KOPT-K1 (cell line): ENCODE results near the gene RABGAP1L.

Source experiments
- H3K27ac ChIP-seq: fragments of 200-600 bp; sonication (generic); 2 replicates; pipeline ENCODE4 v1.5.1; 2016; ENCODE audit warnings: antibody characterized with exemption, mild to moderate bottlenecking, low read depth, low read length; ENCODE audit not compliant: poor library complexity, severe bottlenecking
- H3K36me3 ChIP-seq: fragments of 200-600 bp; sonication (generic); 2 replicates; pipeline ENCODE4 v1.5.1; 2017; ENCODE audit warnings: antibody characterized with exemption, mild to moderate bottlenecking, low read length, moderate library complexity; ENCODE audit not compliant: insufficient read depth
- H3K9me3 ChIP-seq: fragments of 200-600 bp; sonication (generic); 2 replicates; pipeline ENCODE4 v1.5.1; 2017; ENCODE audit warnings: antibody characterized with exemption, low read length, mild to moderate bottlenecking; ENCODE audit not compliant: insufficient read depth, poor library complexity, severe bottlenecking

RABGAP1L gene

DNA sequence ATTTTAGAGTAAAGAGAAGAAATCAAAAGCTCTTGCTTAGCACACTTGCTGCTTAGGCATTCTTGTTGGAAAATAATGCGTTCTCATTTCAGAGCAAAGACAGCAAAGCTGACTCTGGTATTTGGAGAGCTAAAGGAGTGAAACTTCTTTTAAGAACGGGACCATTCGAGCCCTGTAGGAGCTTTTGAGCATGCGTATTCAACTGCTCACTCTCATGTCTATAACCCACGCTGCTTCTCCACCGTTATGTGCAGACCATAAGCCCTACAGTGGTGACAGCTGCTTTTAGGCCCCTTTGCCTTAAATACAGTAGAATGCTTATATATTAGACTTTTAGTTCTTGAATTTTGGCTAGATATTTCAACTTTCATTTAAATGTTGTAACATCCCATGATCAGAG is 626.2 kb downstream of the RABGAP1L start:
- no peak overlapping the region for H3K27ac ChIP-seq
- no peaks in the 10 kb centered on the region for H3K9me3 ChIP-seq
- H3K36me3 ChIP-seq = no peaks in the 10 kb centered on the region

DNA sequence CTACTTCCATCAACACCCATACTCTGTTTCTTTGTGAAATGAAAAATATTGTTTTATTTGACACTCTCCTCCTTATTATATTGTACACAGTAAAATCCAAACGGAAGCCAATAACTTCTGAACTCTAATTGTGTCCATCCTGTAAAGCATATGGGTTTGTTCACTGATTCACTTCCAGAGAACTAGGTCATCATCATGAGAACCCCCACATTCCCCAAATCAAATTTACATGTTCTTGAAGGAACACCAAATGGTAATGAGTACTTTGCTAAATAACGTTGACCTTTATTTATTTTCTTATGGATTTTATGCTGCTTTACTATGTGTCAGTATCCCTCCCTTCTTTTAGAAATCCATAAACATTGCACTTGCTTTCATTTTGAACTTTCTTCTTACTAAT is 627.0 kb downstream of the RABGAP1L start:
- no peak overlapping the region for H3K27ac ChIP-seq
- no peaks in the 10 kb centered on the region for H3K9me3 ChIP-seq

DNA sequence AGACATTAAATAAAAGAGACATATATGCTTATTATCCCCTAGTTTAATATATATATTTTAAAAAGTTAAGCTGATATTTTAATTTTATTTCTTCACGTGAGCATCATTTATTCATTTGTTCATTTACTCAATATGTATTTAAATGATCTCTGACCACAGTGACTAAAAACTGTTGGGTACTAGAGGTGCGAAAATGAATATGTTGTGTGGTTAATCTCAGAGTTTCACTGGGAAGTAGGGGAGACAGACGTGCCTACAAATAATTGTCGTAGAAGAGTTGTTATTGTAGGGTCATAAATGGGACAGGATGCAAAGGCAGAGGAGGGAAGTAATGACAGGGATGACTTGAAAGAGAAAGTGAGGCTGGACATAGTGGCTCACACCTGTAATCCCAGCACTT is 627.4 kb downstream of the RABGAP1L start:
- no peaks in the 10 kb centered on the region for H3K36me3 ChIP-seq
- no peak overlapping the region for H3K27ac ChIP-seq

More for the DNA sequence above, 627.0 kb downstream of the RABGAP1L start:
- no peaks in the 10 kb centered on the region for H3K36me3 ChIP-seq

DNA sequence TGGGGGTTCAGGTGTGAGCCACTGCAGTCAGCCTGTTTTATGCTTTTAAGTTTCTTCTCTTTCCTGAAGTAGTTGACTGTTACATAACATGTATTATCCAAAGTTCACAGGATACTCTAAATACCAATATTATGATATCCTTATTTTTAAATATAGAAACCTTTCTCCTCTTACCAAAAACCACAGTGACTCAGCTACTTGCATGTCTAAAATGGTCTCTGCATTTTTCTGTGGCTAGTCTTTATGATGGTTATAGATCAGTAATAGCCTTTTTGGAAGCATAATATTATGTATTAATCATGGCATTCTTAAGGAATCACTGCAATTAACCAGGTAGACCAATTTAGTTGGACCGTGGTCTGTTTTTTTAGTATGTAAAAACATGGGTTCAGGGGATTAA is 629.7 kb downstream of the RABGAP1L start:
- no peaks in the 10 kb centered on the region for H3K9me3 ChIP-seq
- no peaks in the 10 kb centered on the region for H3K36me3 ChIP-seq
- H3K27ac ChIP-seq = no peak overlapping the region

More for the DNA sequence above, 627.4 kb downstream of the RABGAP1L start:
- no peaks in the 10 kb centered on the region for H3K9me3 ChIP-seq

DNA sequence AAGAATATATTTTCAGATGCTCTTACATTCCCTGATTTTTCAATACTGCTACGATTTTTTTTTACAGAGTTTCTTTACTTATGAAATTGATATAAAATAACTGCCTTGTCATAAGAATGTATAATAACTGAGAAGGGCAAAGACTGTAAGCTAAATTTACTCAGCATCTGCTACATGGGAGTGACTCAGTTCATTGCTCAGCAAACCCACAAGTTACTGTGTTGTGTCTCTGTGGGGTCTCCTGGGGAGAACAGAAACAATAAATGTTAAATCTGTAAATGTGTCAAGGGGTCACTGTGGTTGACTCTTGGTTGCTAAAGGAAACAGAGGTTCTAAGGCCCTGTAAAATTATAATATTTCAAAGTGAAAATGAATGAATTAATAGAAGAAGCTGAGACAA is 630.1 kb downstream of the RABGAP1L start:
- H3K27ac ChIP-seq = no peak overlapping the region
- no peaks in the 10 kb centered on the region for H3K9me3 ChIP-seq
- no peaks in the 10 kb centered on the region for H3K36me3 ChIP-seq

DNA sequence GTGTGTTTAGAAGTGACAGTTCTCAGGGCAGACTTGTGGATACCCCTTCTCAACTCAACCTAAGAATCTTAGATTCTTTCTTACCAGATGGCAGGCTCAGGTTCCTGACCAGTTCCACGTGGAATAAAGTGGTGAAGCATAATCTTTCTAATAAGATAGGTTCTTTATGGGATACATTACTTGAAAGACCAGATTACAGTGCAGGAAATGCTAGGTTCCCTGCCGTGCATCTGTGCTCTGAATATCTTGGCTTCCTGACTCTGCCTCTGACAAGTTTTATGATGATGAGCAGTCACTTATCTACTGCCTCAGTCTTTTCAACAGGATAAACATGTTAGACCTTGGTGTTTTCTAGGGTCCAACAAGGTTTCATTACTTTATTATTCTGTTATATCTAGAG is 632.5 kb downstream of the RABGAP1L start:
- no peaks in the 10 kb centered on the region for H3K36me3 ChIP-seq
- H3K9me3 ChIP-seq = no peaks in the 10 kb centered on the region
- H3K27ac ChIP-seq = no peak overlapping the region

DNA sequence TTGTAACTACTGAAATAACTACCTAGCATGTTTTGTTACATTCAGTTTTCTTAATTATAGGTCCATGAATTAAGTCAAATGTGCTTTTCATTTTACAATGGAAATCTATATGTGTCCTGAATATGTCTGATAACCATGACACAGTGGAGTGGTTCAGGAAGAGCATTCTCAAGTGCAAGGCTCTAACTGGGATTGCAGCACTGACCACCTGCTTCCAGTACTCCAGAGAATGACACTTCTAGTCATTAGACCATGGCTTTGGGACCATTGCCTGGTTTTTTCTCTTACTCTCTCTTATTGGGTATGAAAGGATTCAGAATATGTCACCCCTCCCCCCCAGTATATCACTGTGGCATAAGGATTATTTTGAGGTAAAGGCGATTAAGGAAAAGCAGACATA is 635.5 kb downstream of the RABGAP1L start:
- H3K27ac ChIP-seq = no peak overlapping the region
- H3K9me3 ChIP-seq = no peaks in the 10 kb centered on the region
- no peaks in the 10 kb centered on the region for H3K36me3 ChIP-seq

DNA sequence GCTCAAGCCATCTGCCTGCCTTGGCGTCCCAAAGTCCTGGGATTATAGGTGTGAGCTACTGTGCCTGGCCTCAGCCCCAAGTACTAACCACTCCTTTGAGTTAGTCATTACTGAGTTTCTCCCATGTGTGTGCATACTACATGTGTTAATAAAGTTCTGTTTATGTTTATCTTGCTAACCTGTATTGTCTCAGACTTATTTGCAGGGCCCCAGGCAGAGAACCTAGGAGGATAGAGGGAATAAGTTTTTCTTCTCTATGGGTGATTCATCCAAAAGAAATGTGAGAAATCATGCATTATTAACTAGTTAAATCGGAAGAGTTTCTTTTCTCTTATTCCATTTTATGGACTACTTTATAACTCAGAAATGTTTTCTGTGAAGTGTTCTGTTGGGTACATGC is 636.5 kb downstream of the RABGAP1L start:
- no peak overlapping the region for H3K27ac ChIP-seq
- no peaks in the 10 kb centered on the region for H3K9me3 ChIP-seq
- H3K36me3 ChIP-seq = no peaks in the 10 kb centered on the region

DNA sequence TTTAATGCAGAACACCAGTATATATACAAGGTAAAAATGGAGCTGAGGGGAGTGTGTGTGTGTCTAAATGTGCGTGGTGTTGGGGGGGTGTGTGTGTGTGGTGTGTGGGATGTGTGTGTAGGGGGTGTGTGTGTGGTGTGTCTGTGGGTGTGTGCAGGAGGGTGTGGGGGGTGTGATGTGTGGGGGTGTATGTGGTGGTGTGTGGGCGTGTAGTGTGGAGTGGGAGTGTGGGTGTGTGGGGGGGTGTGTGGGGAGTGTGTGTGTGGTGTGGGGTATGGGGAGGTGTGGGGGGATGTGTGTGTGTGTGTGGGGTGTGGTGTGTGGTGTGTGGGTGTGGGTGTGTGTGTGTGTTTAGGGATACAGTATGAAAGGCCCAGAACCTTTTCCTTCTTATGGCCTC is 638.1 kb downstream of the RABGAP1L start:
- Histone ChIP-seq H3K9me3 (no peaks in the 10 kb centered on the region), H3K27ac (no peak overlapping the region), H3K36me3 (no peaks in the 10 kb centered on the region)

DNA sequence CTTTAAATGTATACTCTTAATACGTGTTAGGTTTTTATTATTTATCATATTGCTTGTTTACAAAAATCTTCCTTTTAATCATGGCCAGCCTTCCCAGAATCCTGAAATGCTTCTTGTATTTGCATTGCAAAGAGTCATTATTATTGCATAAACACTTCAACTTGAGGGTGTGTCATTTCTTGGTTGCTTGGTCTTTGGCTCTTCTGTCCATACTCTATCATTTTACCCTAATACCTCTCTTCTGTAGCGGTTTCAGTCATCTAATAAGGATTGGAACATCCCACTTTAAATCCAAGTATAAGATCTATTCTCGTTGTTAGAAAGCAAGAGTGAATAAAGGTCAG is 639.8 kb downstream of the RABGAP1L start:
- H3K27ac ChIP-seq = no peak overlapping the region
- no peaks in the 10 kb centered on the region for H3K36me3 ChIP-seq
- H3K9me3 ChIP-seq = no peaks in the 10 kb centered on the region

DNA sequence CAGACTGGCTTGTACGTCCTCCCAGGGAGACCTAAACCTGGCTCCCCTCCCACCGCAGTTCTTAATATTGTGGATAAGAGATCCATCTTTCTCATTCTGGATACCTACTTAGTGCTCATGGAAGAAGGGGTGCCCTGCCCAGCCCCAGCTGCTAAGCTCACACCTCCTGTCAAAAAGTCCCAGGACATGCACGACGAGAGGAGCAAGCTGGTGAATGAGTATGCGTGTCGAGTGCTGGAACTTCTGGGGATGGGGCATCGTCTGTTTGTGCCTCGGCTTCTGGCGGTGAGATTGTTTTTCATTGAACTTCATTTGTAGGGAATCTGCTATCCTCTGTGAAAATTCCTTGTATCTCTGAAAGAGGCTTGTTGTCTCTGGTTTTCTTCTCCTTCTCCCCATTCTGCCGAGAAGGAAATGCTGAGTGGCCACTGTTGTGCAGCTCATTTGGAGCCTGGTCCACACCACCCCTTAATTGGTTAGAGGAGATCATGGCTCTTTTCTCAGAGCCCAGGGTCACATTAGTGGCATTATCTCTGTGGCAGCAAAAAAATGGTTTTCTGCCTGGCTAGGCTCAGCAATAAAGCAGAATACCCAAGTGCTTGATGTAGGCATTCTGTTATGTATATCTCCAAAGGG is 641.0 kb downstream of the RABGAP1L start:
- H3K9me3 ChIP-seq = no peaks in the 10 kb centered on the region
- peak overlapping the region; percentile 48 for H3K27ac ChIP-seq
- no peaks in the 10 kb centered on the region for H3K36me3 ChIP-seq

DNA sequence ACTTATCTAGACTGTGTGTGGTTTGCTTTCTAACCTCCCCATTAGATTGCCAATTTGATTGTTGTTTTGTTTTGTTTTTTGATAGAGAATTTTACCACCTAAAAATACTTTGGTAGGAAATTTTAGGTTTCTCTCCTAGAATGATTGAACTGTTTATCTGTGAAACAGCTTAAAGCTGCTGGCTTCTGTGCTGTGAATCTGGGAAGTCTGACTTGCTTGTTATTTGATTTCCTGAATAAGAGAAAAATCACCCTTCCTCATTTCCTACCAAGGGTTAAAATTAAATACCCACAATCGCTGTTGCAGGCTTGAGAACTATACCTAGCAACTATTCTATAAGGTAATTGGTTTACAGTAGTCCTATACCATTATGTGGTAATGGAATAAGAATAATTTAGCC is 641.6 kb downstream of the RABGAP1L start:
- Histone ChIP-seq H3K9me3 (no peaks in the 10 kb centered on the region), H3K27ac (no peak overlapping the region), H3K36me3 (no peaks in the 10 kb centered on the region)

DNA sequence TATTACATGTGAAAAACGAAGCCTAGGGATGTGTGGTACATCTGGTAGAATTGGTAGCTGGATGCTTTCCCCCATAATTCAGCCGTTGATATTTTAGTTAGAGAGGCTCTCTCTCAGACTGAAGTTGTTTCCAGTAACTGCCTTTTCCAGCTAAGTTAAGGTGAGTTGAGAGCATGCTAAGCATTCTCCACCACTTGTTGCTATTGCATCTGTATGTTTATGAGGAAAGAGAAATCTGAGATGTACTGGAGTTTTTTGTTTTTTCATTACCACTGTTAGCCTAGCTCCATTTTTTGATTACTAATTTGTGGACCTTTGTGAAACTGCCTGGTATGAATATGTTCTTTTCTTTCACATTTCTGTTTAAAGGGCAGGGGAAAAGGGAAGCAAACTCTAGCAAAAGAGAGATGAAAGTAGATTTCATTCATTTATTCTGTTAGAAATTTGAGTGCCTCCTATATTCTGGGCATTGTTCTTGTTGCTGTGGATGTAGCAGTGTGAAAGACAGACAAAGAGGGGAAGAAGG is 650.5 kb downstream of the RABGAP1L start:
- no peaks in the 10 kb centered on the region for H3K36me3 ChIP-seq
- no peaks in the 10 kb centered on the region for H3K9me3 ChIP-seq
- no peak overlapping the region for H3K27ac ChIP-seq

DNA sequence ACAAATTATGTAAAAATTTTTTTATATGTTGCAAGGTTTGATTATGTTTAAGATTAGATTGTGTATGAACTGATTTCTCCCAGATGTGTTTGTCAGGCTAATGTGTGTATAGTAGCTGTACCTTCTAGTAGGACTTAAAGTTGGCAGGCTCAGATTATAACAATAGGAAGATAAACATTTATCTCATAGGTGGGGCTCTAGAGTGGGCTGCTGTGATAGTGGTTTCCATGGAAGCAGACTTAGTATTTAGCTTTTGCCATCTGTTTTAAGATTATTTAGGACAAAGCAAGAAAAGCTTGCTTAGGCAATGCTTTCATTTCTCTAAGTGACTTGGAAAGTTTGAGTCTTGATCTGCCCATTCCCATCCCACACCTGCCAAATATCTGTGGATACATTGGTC is 652.7 kb downstream of the RABGAP1L start:
- Histone ChIP-seq H3K9me3 (no peaks in the 10 kb centered on the region), H3K36me3 (no peaks in the 10 kb centered on the region), H3K27ac (no peak overlapping the region)

DNA sequence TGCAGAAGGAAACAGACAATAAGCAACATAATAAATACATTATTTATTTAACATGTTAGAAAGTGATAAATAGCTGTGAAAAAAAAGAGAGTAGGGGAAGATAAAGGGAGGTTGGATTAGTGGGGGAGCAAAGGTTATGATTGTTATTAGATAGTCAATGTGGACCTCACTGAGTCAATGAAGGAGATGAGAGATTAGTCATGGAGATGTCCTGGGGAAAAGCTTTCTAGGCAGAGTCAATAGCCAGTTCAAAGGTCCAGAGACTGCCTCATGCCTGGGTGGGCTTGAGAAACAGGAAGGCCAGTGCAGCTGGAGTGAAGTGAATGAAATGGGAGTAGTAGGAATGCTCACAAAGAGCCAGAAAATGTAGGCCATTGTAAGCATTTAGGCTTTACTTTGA is 653.3 kb downstream of the RABGAP1L start:
- no peaks in the 10 kb centered on the region for H3K36me3 ChIP-seq
- H3K9me3 ChIP-seq = no peaks in the 10 kb centered on the region
- H3K27ac ChIP-seq = no peak overlapping the region

DNA sequence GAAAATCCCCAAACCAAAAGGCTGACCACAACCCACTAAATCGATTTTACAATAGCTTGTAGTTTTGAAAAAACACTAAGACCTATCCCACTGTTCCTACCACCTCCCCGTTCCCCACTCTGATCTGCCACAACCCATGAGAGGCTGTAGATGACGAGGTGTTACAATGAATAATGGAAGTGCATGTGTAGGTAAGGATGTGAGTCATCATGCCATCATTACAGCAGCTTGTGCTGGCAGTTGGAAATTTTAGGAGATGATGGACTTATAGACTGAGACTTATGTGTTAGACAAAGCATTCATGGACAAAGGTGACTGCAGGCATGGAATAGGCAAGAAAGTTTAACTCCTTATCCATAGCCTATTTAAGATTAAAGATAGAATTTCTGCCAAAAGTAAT is 655.7 kb downstream of the RABGAP1L start:
- Histone ChIP-seq H3K27ac (no peak overlapping the region), H3K9me3 (no peaks in the 10 kb centered on the region), H3K36me3 (no peaks in the 10 kb centered on the region)
